Measurements from ENCODE around the gene PLEKHO2.

The PLEKHO2 gene

DNA sequence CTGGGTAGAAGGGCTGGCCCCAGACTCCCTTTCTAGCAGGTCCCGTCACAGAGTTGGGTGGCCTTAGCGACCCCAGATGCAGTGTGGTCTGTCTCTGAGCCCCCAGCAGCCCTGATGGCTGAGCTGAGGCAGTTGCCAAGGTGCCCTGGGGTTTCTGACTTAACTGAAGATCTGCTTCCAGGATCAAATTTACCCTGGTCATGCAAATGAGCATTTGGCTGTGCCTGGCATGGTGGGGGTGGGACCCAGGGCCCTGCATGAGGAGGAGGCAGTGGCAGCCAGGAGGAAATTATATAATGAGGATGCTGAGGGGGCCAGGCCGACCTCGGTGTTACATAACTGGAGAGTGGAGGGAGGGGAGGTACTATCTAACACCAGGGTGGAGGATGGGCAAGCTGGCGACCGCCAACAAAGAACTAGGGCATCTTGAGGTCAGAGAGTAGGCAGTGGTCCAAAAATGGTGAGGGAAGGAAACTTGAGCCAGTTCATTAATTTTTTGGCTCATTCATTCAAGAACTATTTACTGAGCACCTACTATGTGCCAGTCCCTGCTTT, 16.4 kb downstream of the PLEKHO2 start:
- Mint-ChIP-seq H3K4me1 (ENCODE audit: low read depth) (peaks cover 24% of the 10 kb centered on the region), H3K27me3 (no peaks in the 10 kb centered on the region), H3K36me3 (no peaks in the 10 kb centered on the region), H3K4me3 (no peak overlapping the region), H3K9me3 (ENCODE audit: low read depth) (no peaks in the 10 kb centered on the region), H3K27ac (no peak overlapping the region)

DNA sequence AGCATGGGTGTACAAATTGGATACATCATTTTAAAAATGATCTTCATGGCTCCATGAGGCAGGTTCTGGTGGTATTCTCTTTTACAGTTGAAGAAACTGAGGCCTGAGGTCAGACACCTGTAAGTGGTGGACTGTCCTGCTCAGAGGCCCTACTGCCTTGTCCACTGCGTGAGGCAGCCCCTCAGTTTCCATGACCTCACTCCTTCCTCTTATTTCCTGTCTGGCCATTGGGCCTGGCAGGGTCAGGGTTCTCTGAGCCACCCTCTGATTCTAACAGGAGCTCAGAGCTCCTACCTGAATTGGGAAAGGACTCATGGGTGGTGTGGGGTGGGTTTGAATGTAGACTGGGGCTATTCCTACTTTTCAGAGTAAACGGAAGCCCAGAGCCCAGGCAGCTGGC, 17.5 kb downstream of the PLEKHO2 start:
- no peaks in the 10 kb centered on the region for H3K36me3 Mint-ChIP-seq
- peaks cover 24% of the 10 kb centered on the region for H3K4me1 Mint-ChIP-seq (ENCODE audit: low read depth)
- no peak overlapping the region for H3K4me3 Mint-ChIP-seq

DNA sequence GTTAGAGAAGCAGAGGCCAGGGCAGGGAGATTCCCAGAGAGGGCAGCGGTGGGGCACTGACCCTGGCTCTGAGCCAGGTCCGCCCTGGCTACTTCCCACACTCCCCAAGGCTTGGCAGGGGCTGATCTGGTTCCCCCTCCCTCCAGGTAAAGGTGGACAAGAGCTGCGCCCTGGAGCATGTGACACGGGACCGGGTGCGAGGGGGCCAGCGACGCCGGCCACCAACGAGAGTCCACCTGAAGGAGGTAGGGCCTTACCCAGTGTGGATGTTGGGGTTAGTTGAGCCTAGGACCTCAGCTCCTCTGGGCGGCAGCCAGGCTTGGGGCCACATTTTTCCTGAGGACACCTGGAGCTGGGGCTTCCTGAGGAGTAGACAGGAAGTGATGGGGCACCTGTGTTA, 19.6 kb downstream of the PLEKHO2 start:
- H3K4me3 Mint-ChIP-seq, result no peak overlapping the region
- no peak overlapping the region for H3K27ac Mint-ChIP-seq
- peaks cover 15% of the 10 kb centered on the region for H3K4me1 Mint-ChIP-seq (ENCODE audit: low read depth)
- no peaks in the 10 kb centered on the region for H3K36me3 Mint-ChIP-seq
- no peaks in the 10 kb centered on the region for H3K9me3 Mint-ChIP-seq (ENCODE audit: low read depth)
- no peaks in the 10 kb centered on the region for H3K27me3 Mint-ChIP-seq

More for the DNA sequence above, 17.5 kb downstream of the PLEKHO2 start:
- Mint-ChIP-seq H3K27me3 (no peaks in the 10 kb centered on the region), H3K9me3 (ENCODE audit: low read depth) (no peaks in the 10 kb centered on the region), H3K27ac (no peak overlapping the region)

DNA sequence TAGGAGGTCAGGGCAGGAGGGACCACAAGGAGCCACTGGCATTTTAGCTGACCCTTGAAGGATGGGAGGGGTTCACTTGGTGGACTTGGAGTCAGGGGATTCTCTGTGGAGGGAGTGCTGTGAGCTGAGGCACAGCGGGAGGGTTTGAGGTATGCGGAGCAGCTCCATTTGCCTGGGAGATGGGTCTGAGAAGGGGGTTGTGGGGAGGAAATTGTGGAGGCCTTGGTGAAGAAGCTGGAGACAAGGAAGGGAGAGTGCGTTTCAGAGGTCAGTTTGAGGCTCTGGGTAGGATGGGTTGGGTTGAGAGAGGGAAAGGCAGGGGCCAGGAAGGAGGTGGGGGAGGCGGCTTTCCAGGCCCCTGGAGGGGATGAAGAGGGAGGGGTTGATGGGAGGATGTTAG, 20.2 kb downstream of the PLEKHO2 start:
- Mint-ChIP-seq H3K36me3 (no peaks in the 10 kb centered on the region), H3K4me1 (ENCODE audit: low read depth) (peaks cover 12% of the 10 kb centered on the region), H3K27me3 (no peaks in the 10 kb centered on the region), H3K9me3 (ENCODE audit: low read depth) (no peaks in the 10 kb centered on the region), H3K4me3 (no peak overlapping the region), H3K27ac (no peak overlapping the region)

DNA sequence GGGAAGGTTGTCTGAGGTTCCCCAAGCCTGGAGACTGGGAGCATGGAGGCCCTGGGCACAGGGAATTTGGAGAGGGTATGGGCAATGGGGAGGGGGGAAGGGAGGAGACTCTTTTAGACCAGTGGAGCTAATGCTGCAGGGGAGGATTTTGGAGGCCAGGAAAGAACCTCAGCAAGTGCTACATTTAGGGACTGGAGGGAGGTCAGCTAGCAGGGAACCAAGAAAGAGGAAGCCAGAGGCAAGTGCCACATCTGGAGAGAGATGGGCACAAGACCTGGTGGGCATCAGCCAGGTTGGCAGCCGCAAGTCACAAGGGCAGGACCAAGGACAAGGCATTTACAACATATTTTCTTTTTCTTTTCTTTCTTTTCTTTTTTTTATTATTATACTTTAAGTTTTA, 20.7 kb downstream of the PLEKHO2 start:
- no peaks in the 10 kb centered on the region for H3K9me3 Mint-ChIP-seq (ENCODE audit: low read depth)
- H3K4me1 Mint-ChIP-seq (ENCODE audit: low read depth), result peaks cover 8% of the 10 kb centered on the region
- no peaks in the 10 kb centered on the region for H3K27me3 Mint-ChIP-seq
- H3K27ac Mint-ChIP-seq, result no peak overlapping the region
- no peak overlapping the region for H3K4me3 Mint-ChIP-seq
- H3K36me3 Mint-ChIP-seq, result no peaks in the 10 kb centered on the region

DNA sequence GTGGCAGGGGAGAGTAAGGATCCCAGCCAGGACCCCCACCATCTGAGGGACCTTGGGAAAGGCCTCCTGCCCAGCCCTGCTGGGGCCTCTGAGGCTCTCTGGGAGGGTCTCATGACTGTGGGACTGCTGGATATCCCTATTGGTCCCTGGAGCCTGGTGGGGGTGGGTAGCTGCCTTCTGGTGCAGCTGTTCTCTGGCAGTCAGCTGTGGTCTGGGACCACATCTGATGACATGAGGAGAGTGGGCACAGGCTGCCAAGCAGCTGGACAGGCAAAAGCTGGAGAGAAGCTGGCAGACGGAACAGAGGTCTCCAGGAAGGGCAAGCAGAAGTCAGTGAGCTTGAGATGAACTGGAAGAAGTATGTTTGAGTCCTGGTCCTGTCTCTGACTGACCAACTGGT, 22.4 kb downstream of the PLEKHO2 start:
- no peaks in the 10 kb centered on the region for H3K36me3 Mint-ChIP-seq
- no peak overlapping the region for H3K27ac Mint-ChIP-seq
- no peaks in the 10 kb centered on the region for H3K27me3 Mint-ChIP-seq
- H3K4me1 Mint-ChIP-seq (ENCODE audit: low read depth), result no peaks in the 10 kb centered on the region
- no peaks in the 10 kb centered on the region for H3K9me3 Mint-ChIP-seq (ENCODE audit: low read depth)
- no peak overlapping the region for H3K4me3 Mint-ChIP-seq

DNA sequence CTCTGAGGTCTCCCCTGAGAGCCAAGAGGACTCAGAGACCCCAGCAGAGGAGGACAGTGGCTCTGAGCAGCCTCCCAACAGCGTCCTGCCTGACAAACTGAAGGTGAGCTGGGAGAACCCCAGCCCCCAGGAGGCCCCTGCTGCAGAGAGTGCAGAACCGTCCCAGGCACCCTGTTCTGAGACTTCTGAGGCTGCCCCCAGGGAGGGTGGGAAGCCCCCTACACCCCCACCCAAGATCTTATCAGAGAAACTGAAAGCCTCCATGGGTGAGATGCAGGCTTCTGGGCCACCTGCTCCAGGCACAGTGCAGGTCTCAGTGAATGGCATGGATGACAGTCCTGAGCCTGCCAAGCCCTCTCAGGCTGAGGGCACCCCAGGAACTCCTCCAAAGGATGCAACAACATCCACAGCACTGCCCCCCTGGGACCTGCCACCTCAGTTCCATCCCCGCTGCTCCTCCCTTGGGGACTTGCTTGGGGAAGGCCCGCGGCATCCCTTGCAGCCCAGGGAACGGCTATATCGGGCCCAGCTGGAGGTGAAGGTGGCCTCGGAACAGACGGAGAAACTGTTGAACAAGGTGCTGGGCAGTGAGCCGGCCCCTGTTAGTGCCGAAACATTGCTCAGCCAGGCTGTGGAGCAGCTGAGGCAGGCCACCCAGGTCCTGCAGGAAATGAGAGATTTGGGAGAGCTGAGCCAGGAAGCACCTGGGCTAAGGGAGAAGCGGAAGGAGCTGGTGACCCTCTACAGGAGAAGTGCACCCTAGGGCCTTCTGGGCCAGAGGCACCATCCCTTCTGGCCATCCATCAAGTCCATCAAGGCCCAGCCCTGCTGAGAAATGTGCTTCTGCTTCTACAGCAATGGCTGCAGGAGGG, 23.6 kb downstream of the PLEKHO2 start:
- H3K4me3 Mint-ChIP-seq, result no peak overlapping the region
- H3K27me3 Mint-ChIP-seq, result no peaks in the 10 kb centered on the region
- H3K9me3 Mint-ChIP-seq (ENCODE audit: low read depth), result no peaks in the 10 kb centered on the region
- H3K4me1 Mint-ChIP-seq (ENCODE audit: low read depth), result peaks cover 2% of the 10 kb centered on the region
- no peak overlapping the region for H3K27ac Mint-ChIP-seq
- no peaks in the 10 kb centered on the region for H3K36me3 Mint-ChIP-seq

DNA sequence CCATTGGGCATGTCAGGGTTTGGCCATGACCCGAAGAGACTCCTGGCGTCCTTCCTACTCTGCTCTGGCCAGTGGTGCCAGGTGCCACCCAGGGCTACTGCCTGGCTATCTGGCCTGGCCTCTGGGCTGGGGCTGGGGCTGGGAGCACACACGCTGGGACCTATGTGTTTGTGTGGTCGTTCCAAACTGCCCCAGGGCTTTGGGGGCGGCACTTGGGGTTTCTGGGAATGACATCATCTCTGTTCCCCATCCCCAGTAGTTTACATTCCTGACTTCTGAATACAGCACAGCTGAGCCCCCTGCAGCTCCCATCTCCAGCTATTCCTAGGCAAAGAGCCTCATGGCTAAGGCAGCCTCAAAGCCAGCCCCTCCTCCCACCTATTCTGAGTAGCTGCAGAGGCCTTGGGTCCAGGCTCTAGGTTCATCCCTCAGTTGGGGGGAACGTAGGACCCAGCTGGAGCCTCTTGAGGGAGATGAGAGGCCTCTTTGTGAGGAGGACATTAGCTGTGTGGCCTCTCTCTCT, 24.3 kb downstream of the PLEKHO2 start:
- Mint-ChIP-seq H3K9me3 (ENCODE audit: low read depth) (no peaks in the 10 kb centered on the region), H3K27ac (no peak overlapping the region), H3K4me1 (ENCODE audit: low read depth) (peaks cover 2% of the 10 kb centered on the region), H3K4me3 (no peak overlapping the region), H3K27me3 (no peaks in the 10 kb centered on the region), H3K36me3 (no peaks in the 10 kb centered on the region)

DNA sequence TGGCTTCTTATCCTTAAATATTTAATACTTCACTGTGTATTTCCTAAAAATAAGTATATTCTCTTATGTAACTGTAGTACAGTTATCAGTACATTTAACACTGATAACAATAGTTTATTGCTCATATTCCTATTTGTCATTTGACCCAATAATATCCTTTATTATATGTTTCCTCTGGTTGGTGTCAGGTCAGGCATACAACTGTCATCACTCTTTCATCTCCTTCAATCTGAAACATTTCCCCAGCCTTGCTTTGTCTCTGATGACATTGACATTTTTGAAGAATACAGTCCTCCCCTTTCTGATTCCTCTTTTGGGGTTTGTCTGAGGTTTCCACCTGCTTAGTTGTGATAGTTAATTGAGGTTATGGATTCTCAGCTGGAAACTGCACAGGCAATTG, 27.8 kb downstream of the PLEKHO2 start:
- H3K9me3 Mint-ChIP-seq (ENCODE audit: low read depth), result no peaks in the 10 kb centered on the region

DNA sequence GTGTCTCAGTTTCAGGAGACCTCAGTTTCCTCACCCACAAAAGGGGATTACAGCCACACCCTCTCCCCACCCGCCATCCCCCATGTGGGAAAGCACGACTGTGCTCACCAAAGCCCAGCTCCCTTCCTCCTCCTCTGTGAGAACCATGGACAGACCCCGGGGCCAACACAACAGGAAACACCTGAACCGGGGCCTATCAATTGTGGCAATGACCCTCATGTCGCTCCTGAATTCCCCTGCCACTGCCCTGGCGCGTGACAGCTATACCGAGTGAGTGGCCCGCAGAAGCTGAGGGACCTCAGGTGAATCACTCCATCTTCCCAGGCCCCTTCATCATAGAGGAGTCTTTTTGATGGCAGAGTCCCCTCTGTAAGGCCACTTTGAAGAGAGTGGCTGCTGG, 28.6 kb downstream of the PLEKHO2 start:
- Mint-ChIP-seq H3K27ac (no peak overlapping the region), H3K4me1 (ENCODE audit: low read depth) (peaks cover 4% of the 10 kb centered on the region), H3K4me3 (no peak overlapping the region), H3K27me3 (no peaks in the 10 kb centered on the region), H3K36me3 (no peaks in the 10 kb centered on the region), H3K9me3 (ENCODE audit: low read depth) (no peaks in the 10 kb centered on the region)

More for the DNA sequence above, 27.8 kb downstream of the PLEKHO2 start:
- H3K36me3 Mint-ChIP-seq, result no peaks in the 10 kb centered on the region
- H3K27ac Mint-ChIP-seq, result peak overlapping the region; percentile 55
- H3K27me3 Mint-ChIP-seq, result no peaks in the 10 kb centered on the region
- H3K4me1 Mint-ChIP-seq (ENCODE audit: low read depth), result peaks cover 4% of the 10 kb centered on the region
- no peak overlapping the region for H3K4me3 Mint-ChIP-seq

DNA sequence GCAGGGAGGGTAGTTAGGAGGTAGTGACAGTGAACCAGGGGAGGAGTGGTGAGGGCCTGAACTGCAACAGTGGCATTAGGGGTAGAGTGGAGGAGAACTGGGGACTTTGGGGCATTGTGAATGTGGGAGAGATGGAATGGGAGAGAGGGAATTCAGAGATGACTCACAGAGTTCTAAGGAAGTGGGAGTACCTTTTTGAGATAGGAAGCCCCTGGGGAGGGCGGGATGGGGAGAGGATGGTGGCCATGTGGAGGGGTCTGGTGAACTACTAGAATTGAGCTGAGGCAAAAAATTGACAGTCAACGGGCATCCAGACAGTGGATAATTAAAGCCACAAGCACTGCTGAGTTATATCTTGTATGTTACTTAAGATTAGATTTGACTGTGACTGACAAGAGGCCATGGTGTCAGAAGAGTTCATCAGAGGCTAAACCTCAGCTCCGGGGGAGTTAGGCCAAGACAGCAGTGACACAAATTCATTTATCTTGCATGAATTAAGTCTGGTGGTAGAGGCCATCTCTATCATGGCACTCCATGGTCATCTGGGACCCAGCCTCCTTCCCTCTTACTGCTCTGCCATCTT, 34.0 kb downstream of the PLEKHO2 start:
- no peaks in the 10 kb centered on the region for H3K27me3 Mint-ChIP-seq
- H3K9me3 Mint-ChIP-seq (ENCODE audit: low read depth), result no peaks in the 10 kb centered on the region
- H3K4me1 Mint-ChIP-seq (ENCODE audit: low read depth), result peaks cover 2% of the 10 kb centered on the region
- H3K36me3 Mint-ChIP-seq, result no peaks in the 10 kb centered on the region
- H3K4me3 Mint-ChIP-seq, result no peak overlapping the region
- H3K27ac Mint-ChIP-seq, result no peak overlapping the region

DNA sequence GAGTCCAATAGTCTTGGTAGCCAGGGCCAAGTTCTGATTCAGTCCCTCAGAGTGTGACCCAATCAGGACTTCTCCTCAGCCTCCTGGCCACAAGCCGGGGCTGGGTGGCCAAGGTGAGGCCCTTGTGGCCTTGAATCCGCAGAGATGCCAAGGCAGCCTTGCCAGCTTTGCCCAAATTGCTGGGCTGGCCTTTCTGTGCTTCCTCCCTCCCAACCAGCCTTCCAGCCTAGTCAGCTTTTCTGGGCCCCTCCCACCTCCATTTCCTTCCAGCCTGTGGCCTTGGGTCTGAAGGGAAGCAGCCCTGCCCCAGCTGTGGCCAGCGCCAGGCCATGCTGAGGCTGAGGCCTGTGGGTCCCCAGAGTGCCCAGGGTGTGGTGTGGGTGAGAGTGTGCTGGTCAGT, 35.7 kb downstream of the PLEKHO2 start:
- H3K36me3 Mint-ChIP-seq, result no peaks in the 10 kb centered on the region
- H3K4me3 Mint-ChIP-seq, result no peak overlapping the region
- no peaks in the 10 kb centered on the region for H3K9me3 Mint-ChIP-seq (ENCODE audit: low read depth)
- H3K4me1 Mint-ChIP-seq (ENCODE audit: low read depth), result peaks cover 7% of the 10 kb centered on the region
- no peak overlapping the region for H3K27ac Mint-ChIP-seq
- no peaks in the 10 kb centered on the region for H3K27me3 Mint-ChIP-seq

DNA sequence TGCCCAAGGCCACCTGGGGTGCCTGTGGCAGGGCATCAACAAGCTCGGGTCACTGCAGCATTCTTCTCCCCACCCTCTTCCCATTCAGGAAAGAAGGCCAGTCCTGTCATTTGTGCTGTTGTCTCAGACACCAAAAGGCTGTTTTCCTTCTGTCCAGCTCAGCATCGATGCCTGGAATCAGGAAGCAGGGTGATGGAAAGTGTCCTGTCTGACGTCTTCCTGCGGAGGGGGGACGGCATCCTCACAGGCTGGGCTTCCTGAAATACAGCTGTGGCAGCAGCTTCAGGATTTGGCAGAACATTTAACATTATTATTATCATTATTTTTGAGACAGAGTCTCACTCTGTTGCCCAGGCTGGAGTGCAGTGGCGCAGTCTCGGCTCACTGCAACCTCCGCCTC, 37.0 kb downstream of the PLEKHO2 start:
- no peaks in the 10 kb centered on the region for H3K36me3 Mint-ChIP-seq
- no peaks in the 10 kb centered on the region for H3K9me3 Mint-ChIP-seq (ENCODE audit: low read depth)
- H3K27ac Mint-ChIP-seq, result no peak overlapping the region
- H3K27me3 Mint-ChIP-seq, result no peaks in the 10 kb centered on the region
- no peak overlapping the region for H3K4me3 Mint-ChIP-seq
- H3K4me1 Mint-ChIP-seq (ENCODE audit: low read depth), result peaks cover 18% of the 10 kb centered on the region

DNA sequence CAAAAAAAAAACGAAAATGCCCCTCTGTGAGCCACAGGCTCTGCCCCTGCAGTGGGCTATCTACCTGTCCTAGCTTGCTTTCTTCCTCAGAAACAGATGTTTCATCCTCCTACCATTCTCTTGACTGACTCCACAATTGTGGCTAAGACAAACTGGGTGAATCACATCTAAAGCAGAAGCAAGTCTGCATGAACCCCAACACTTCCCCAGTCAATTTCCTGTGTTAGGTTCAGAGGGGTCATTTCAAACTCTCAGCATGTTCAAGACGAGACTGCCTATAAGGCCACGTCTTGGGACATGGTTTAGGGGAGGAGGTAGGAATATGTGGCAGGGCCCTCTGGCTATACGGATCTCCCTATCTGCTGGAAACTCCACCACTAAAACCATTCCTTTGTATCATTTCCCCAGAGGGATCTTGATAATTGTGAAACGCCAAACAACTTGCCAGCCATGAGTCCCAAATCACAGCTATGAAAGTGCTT, 41.4 kb downstream of the PLEKHO2 start:
- Mint-ChIP-seq H3K27ac (peak overlapping the region; percentile 88), H3K36me3 (no peaks in the 10 kb centered on the region), H3K27me3 (no peaks in the 10 kb centered on the region), H3K9me3 (ENCODE audit: low read depth) (no peaks in the 10 kb centered on the region), H3K4me1 (ENCODE audit: low read depth) (peaks cover 28% of the 10 kb centered on the region), H3K4me3 (peak overlapping the region; percentile 75)

DNA sequence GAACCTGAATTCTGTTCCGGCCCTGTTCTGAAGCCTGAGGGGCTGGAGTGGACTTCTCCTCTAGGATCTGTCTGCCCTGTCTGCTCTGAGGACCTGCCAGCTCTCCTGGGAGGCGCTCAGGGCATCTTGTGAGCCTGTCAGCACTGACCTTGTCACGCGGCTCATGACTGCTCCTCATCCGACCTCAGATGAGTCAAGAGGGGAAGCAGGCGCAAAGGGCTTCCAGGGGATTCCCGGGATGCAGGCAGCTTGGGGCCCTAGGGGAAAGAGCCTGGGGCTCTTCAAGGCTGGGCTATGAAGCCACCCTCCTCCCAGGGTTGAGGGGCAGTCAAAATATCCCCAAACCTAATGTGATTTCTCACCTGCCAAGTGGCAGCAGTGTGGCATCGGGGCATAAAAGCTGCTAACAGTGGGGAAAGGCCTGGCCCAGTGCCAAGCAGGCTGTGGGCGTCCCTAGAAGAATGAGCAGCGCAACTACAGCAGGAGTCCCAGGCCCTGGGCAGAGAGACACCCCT, 42.3 kb downstream of the PLEKHO2 start:
- no peaks in the 10 kb centered on the region for H3K36me3 Mint-ChIP-seq
- no peaks in the 10 kb centered on the region for H3K9me3 Mint-ChIP-seq (ENCODE audit: low read depth)
- H3K4me3 Mint-ChIP-seq, result peak overlapping the region; percentile 75
- peak overlapping the region; percentile 88 for H3K27ac Mint-ChIP-seq
- no peaks in the 10 kb centered on the region for H3K27me3 Mint-ChIP-seq
- peaks cover 28% of the 10 kb centered on the region for H3K4me1 Mint-ChIP-seq (ENCODE audit: low read depth)
